Liver (tissue), 9 donors: ENCODE measurements around the gene FGF14. TPM values are rescaled to one million over a fixed set of nuclear protein-coding genes. Genes with fewer than 3 reads are reported as not detected.

Source experiments
- DNase-seq: peaks from one replicate; pipeline ENCODE4 v3.0.0-alpha.2; 2017; ENCODE audit warnings: low spot score
- H3K27ac ChIP-seq, 2 donors: one replicate each; pipeline ENCODE4 v1.7.0; 2013; ENCODE audit warnings: inconsistent platforms in 2 of 2, low read length in 2 of 2, control low read depth in 1 of 2, low read depth in 1 of 2, mild to moderate bottlenecking in 1 of 2
- H3K27me3 ChIP-seq, 4 donors: one replicate each; pipeline versions ENCODE4 v1.6.1 to v1.7.0; 2013; ENCODE audit warnings: low read length in 3 of 4, inconsistent platforms in 1 of 4, mild to moderate bottlenecking in 1 of 4, moderate library complexity in 1 of 4; ENCODE audit not compliant: control insufficient read depth in 4 of 4, insufficient read depth in 4 of 4
- H3K36me3 ChIP-seq, 4 donors: one replicate each; pipeline versions ENCODE4 v1.6.1 to v1.7.0; 2013; ENCODE audit warnings: low read length in 3 of 4, mild to moderate bottlenecking in 3 of 4, low read depth in 1 of 4, moderate library complexity in 1 of 4; ENCODE audit not compliant: control insufficient read depth in 4 of 4, insufficient read depth in 3 of 4
- H3K4me1 ChIP-seq, 4 donors: one replicate each; pipeline versions ENCODE4 v1.6.1 to v1.7.0; 2013; ENCODE audit warnings: low read length in 3 of 4, mild to moderate bottlenecking in 3 of 4, moderate library complexity in 1 of 4; ENCODE audit not compliant: control insufficient read depth in 4 of 4, insufficient read depth in 4 of 4
- H3K4me3 ChIP-seq, 3 donors: one replicate each; pipeline versions ENCODE4 v1.6.1 to v1.7.0; 2013; ENCODE audit warnings: low read length in 3 of 3, control low read depth in 1 of 3, low read depth in 1 of 3, mild to moderate bottlenecking in 1 of 3
- H3K9ac ChIP-seq, 2 donors: one replicate each; pipeline ENCODE4 v1.7.0; 2013; ENCODE audit warnings: low read length in 2 of 2, mild to moderate bottlenecking in 2 of 2, moderate library complexity in 2 of 2, control low read depth in 1 of 2, low read depth in 1 of 2
- H3K9me3 ChIP-seq, 4 donors: one replicate each; pipeline versions ENCODE4 v1.6.1 to v1.7.0; 2013; ENCODE audit warnings: low read length in 3 of 4; ENCODE audit not compliant: control insufficient read depth in 4 of 4
- EGR1 ChIP-seq, 2 donors: IDR thresholded peaks; 2 replicates each; pipeline ENCODE4 v1.6.1; 2016 to 2018; ENCODE audit warnings: antibody characterized with exemption in 2 of 2, low read depth in 2 of 2
- FOXA1 ChIP-seq: IDR thresholded peaks from 2 replicates; pipeline ENCODE4 v1.6.1; 2016; ENCODE audit warnings: antibody characterized with exemption
- FOXA2 ChIP-seq: IDR thresholded peaks from 2 replicates; pipeline ENCODE4 v1.6.1; 2016; ENCODE audit warnings: antibody characterized with exemption
- GABPA ChIP-seq, 2 donors: IDR thresholded peaks in 1 of 2; conservative IDR thresholded peaks in 1 of 2; 2 replicates each; pipeline ENCODE4 v1.6.1; 2016; ENCODE audit warnings: antibody characterized with exemption in 2 of 2, mild to moderate bottlenecking in 1 of 2, moderate library complexity in 1 of 2
- HNF4A ChIP-seq, 2 donors: conservative IDR thresholded peaks; 2 replicates each; pipeline ENCODE4 v1.6.1; 2016; ENCODE audit warnings: antibody characterized with exemption in 2 of 2, mild to moderate bottlenecking in 2 of 2
- HNF4G ChIP-seq: IDR thresholded peaks from 2 replicates; pipeline ENCODE4 v1.6.1; 2016; ENCODE audit warnings: antibody characterized with exemption
- JUND ChIP-seq, 2 donors: IDR thresholded peaks; 2 replicates each; pipeline ENCODE4 v1.6.1; 2016; ENCODE audit warnings: antibody characterized with exemption in 2 of 2
- NR2F2 ChIP-seq: IDR thresholded peaks from 2 replicates; pipeline ENCODE4 v1.6.1; 2016; ENCODE audit warnings: antibody characterized with exemption
- RAD21 ChIP-seq, 2 donors: IDR thresholded peaks; 2 replicates each; pipeline ENCODE4 v1.6.1; 2016; ENCODE audit warnings: antibody characterized with exemption in 2 of 2, mild to moderate bottlenecking in 2 of 2
- RXRA ChIP-seq, 2 donors: IDR thresholded peaks; 2 replicates each; pipeline ENCODE4 v1.6.1; 2017 to 2018; ENCODE audit warnings: antibody characterized with exemption in 2 of 2, mild to moderate bottlenecking in 1 of 2
- SP1 ChIP-seq: IDR thresholded peaks from 2 replicates; pipeline ENCODE4 v1.6.1; 2018; ENCODE audit warnings: antibody characterized with exemption, mild to moderate bottlenecking
- TAF1 ChIP-seq: conservative IDR thresholded peaks from 2 replicates; pipeline ENCODE4 v1.6.1; 2016; ENCODE audit warnings: antibody characterized with exemption, mild to moderate bottlenecking
- YY1 ChIP-seq: IDR thresholded peaks from 2 replicates; pipeline ENCODE4 v1.6.1; 2016; ENCODE audit warnings: antibody characterized with exemption, mild to moderate bottlenecking
- WGBS: extraction: QIAGEN DNeasy Blood & Tissue Kit; methylation state at CpG from one replicate; pipeline ENCODE4 v1.1.7; 2013; 5-methylcytosine and 5-hydroxymethylcytosine counted together
- polyA plus RNA-seq, 2 donors: library from polyadenylated mRNA; stranded (reverse) in 1 of 2; unstranded in 1 of 2; fragments of 200-250 nt in 1 of 2; fragments of >200 nt in 1 of 2; fragmentation: Nextera tagmentation in 1 of 2; extraction: Ambion mirVana in 1 of 2; gene quantifications; one replicate each; pipeline versions ENCODE4 v1.2.1 to v1.2.3, GENCODE V29; 2013 to 2015
- total RNA-seq, 2 donors: library from RNA; depleted of rRNA; stranded (reverse); fragments of >200 nt; gene quantifications; one replicate each; pipeline ENCODE4 v1.2.3, GENCODE V29; 2014
- TF ChIP-seq, protein P1 (sequence below): IDR thresholded peaks from 2 replicates; pipeline ENCODE4 v1.6.1; 2016; ENCODE audit warnings: antibody characterized with exemption
- TF ChIP-seq, protein P2 (sequence below): IDR thresholded peaks from 2 replicates; pipeline ENCODE4 v1.6.1; 2016; ENCODE audit warnings: antibody characterized with exemption
- TF ChIP-seq, protein P3 (sequence below): fragments of 150-350 bp; IDR thresholded peaks from 2 replicates; pipeline ENCODE4 v1.5.1; 2017; ENCODE audit warnings: improper control_type of control experiment, low read depth, low read length; ENCODE audit not compliant: missing input control
- TF ChIP-seq, protein P4 (sequence below): IDR thresholded peaks from 2 replicates; pipeline ENCODE4 v1.6.1; 2016; ENCODE audit warnings: antibody characterized with exemption, mild to moderate bottlenecking
- TF ChIP-seq, protein P5 (sequence below): IDR thresholded peaks from 2 replicates; pipeline ENCODE4 v1.6.1; 2016; ENCODE audit warnings: antibody characterized with exemption
- donor health status: healthy.
- donor health status: healthy.
- donor health status: healthy.
- donor health status: healthy.
- donor health status: healthy.

The FGF14 gene
- total and polyA plus RNA-seq, 4 donors: 0.05 to 3.3 (median 1.0) TPM

DNA sequence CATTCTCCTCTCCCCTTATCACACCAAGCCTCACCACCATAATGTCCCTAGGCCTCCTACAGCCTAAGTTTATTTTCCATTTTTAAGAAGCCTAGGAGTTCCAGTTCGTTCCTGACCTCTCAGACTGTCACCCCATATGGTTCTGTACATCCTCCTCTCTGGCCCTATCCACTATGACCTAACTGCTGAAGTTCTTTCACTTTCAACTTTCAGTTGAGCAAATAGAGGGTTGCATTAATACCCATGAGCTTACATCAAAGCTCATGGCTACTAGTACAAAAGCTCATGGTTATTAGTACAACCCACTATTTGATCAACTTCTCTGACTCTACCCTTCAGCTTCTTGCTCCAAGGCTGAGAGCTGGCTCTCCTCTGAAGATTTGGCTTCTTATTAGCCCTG, 72.9 kb downstream of the FGF14 start:
- Histone ChIP-seq H3K9me3 (no peaks in the 10 kb centered on the region), H3K27ac (peak overlapping the region in 1 of 2 donors; percentile 69), H3K4me3 (no peak overlapping the region), H3K9ac (no peak overlapping the region), H3K36me3 (no peaks in the 10 kb centered on the region), H3K4me1 (peaks cover 0 to 19% (median 10%) of the 10 kb centered on the region in 4 donors), H3K27me3 (no peaks in the 10 kb centered on the region)
- 45% methylated on average over 1 of the region's 1 CpG for WGBS
- no peak for TF ChIP-seq EGR1 (IDR thresholded peaks at IDR 0.05; ENCODE audit: low read depth in 2 of 2)
- TF ChIP-seq YY1: peak; percentile 61
- TF ChIP-seq NR2F2: no peak
- TF ChIP-seq HNF4A (conservative IDR thresholded peaks at IDR 0.05): peak; percentile 49 to 73
- peak; percentile 59 for TF ChIP-seq SP1
- TF ChIP-seq, protein P1, sequence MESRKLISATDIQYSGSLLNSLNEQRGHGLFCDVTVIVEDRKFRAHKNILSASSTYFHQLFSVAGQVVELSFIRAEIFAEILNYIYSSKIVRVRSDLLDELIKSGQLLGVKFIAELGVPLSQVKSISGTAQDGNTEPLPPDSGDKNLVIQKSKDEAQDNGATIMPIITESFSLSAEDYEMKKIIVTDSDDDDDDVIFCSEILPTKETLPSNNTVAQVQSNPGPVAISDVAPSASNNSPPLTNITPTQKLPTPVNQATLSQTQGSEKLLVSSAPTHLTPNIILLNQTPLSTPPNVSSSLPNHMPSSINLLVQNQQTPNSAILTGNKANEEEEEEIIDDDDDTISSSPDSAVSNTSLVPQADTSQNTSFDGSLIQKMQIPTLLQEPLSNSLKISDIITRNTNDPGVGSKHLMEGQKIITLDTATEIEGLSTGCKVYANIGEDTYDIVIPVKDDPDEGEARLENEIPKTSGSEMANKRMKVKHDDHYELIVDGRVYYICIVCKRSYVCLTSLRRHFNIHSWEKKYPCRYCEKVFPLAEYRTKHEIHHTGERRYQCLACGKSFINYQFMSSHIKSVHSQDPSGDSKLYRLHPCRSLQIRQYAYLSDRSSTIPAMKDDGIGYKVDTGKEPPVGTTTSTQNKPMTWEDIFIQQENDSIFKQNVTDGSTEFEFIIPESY: no peak
- no peak for TF ChIP-seq HNF4G
- TF ChIP-seq TAF1: no peak
- TF ChIP-seq, protein P2, sequence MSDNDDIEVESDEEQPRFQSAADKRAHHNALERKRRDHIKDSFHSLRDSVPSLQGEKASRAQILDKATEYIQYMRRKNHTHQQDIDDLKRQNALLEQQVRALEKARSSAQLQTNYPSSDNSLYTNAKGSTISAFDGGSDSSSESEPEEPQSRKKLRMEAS: peak; percentile 34
- peak in 1 of 2 donors; percentile 51 for TF ChIP-seq RAD21 (IDR thresholded peaks at IDR 0.05)
- TF ChIP-seq FOXA1: no peak
- no peak for TF ChIP-seq GABPA (IDR thresholded peaks at IDR 0.05 in 1 of 2, conservative IDR thresholded peaks at IDR 0.05 in 1 of 2)
- peak; percentile 40 to 49 for TF ChIP-seq RXRA (IDR thresholded peaks at IDR 0.05)
- TF ChIP-seq JUND (IDR thresholded peaks at IDR 0.05): no peak
- no peak for TF ChIP-seq FOXA2
- TF ChIP-seq, protein P3, sequence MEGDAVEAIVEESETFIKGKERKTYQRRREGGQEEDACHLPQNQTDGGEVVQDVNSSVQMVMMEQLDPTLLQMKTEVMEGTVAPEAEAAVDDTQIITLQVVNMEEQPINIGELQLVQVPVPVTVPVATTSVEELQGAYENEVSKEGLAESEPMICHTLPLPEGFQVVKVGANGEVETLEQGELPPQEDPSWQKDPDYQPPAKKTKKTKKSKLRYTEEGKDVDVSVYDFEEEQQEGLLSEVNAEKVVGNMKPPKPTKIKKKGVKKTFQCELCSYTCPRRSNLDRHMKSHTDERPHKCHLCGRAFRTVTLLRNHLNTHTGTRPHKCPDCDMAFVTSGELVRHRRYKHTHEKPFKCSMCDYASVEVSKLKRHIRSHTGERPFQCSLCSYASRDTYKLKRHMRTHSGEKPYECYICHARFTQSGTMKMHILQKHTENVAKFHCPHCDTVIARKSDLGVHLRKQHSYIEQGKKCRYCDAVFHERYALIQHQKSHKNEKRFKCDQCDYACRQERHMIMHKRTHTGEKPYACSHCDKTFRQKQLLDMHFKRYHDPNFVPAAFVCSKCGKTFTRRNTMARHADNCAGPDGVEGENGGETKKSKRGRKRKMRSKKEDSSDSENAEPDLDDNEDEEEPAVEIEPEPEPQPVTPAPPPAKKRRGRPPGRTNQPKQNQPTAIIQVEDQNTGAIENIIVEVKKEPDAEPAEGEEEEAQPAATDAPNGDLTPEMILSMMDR: no peak
- TF ChIP-seq, protein P4, sequence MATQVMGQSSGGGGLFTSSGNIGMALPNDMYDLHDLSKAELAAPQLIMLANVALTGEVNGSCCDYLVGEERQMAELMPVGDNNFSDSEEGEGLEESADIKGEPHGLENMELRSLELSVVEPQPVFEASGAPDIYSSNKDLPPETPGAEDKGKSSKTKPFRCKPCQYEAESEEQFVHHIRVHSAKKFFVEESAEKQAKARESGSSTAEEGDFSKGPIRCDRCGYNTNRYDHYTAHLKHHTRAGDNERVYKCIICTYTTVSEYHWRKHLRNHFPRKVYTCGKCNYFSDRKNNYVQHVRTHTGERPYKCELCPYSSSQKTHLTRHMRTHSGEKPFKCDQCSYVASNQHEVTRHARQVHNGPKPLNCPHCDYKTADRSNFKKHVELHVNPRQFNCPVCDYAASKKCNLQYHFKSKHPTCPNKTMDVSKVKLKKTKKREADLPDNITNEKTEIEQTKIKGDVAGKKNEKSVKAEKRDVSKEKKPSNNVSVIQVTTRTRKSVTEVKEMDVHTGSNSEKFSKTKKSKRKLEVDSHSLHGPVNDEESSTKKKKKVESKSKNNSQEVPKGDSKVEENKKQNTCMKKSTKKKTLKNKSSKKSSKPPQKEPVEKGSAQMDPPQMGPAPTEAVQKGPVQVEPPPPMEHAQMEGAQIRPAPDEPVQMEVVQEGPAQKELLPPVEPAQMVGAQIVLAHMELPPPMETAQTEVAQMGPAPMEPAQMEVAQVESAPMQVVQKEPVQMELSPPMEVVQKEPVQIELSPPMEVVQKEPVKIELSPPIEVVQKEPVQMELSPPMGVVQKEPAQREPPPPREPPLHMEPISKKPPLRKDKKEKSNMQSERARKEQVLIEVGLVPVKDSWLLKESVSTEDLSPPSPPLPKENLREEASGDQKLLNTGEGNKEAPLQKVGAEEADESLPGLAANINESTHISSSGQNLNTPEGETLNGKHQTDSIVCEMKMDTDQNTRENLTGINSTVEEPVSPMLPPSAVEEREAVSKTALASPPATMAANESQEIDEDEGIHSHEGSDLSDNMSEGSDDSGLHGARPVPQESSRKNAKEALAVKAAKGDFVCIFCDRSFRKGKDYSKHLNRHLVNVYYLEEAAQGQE: no peak
- TF ChIP-seq, protein P5, sequence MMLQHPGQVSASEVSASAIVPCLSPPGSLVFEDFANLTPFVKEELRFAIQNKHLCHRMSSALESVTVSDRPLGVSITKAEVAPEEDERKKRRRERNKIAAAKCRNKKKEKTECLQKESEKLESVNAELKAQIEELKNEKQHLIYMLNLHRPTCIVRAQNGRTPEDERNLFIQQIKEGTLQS: peak; percentile 24
- DNase-seq: no peak
